Right hindlimb (tissue), 1 donor: ENCODE results near the gene PIGK.
A peak's percentile ranks its signal among the peaks of the same experiment; 100 is the strongest.

Experiments
- DNase-seq: peaks from one replicate; pipeline ENCODE4 v3.0.0-alpha.2; 2018

Gene PIGK

DNA sequence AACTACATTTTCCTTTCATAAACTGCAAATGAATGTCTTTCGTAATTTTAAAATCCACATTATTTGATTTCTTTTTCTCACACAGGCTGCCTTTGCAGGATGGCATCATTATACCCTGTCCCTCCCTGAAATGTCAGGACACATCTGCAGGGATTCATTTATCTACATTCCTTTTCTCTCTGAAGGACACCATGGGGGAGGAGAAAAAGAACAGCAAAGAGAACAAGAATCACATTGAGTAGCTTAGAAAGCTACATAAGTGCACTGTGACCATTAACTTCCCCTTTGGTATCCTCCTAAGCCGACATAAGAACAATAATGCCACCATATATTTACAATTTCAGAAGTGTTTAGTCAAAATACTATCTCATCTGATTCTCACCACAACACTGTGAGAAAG is 129.5 kb downstream of the PIGK start:
- no peak for DNase-seq

GRCh38 chr1:77085109-77085508 is 134.1 kb downstream of the PIGK start:
- DNase-seq: no peak

DNA sequence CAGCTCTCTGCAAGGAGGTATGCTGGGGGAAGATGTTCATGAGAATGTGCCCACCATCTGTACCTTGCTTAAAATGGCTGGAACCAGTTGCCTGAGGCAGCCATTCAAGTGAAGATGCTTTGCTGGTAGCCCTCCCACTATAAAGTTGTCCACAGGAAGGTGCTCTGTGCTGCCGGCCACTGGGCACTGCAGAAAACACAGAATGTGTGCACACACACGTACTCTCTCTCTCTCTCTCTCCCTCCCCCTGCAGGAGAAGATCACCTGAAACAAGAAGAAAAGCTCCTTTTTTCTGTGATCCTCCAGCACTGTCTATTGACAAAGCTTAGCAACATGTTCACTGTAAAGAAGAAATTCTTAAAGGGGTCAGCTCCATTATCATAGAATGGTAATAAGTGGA is 134.8 kb downstream of the PIGK start:
- DNase-seq: no peak

DNA sequence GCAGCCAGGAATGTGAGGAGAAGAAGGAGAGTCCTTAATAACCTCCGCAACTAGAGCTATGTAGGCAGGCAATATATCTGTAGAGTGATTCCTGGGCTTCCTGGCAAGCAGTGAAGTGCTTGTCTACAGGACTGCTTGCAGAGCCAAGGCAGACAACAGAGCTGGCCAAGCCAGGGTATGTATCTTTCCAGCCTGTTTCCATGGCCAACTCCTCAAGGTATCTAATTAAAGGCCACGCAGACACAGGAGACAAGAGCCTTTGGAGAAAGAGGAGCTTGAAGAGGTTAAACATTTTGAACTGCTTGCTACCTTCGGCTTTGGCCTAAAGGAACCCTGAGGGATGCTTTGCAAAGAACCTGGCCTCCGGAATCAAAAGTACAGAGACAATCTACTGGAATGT is 137.4 kb downstream of the PIGK start:
- peak; percentile 34 for DNase-seq

DNA sequence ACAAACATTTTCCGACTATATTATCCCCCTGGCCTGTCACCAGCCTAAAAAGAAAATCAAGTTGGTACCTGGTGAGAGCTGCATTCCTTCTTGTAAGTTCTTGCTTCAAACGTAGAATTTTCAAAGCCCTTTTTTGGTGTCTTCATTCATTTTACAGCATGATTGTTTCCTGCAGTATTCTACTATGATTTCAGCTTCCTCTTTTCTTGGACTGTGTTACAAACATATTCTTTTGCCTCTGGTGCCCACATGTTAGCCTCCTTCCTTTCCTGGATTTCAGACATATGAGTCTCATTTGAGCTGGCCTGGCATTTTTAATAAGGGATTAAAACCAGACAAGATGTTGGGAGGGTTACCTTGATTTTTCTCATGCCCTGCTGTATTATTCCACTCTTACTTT is 142.5 kb downstream of the PIGK start:
- DNase-seq: no peak

GRCh38 chr1:77068013-77068412 is 151.2 kb downstream of the PIGK start:
- no peak for DNase-seq

GRCh38 chr1:77065693-77066342 is 153.4 kb downstream of the PIGK start:
- no peak for DNase-seq

DNA sequence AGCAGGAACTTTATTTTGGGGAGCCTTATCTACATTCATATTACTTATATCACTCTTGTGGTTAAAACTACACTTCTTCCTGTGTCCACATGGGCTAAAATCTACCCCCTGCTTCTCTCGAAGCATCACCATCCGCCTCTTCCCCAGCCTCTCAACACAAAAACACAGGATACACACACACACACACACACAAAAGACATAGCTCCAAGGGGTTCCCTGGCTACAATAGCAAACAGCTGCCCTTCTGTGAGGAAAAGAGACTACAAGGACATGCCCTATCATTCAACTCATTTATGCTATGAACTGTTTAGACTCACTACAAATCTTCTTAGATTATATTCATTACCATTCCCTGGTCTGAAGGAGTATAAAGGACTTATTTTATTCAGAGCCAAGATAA is 155.0 kb downstream of the PIGK start:
- no peak for DNase-seq

GRCh38 chr1:77063118-77063517 is 156.1 kb downstream of the PIGK start:
- no peak for DNase-seq

- no peak for DNase-seq
These were observed 158.1 kb downstream of the PIGK start for GRCh38 chr1:77061162-77061561.

GRCh38 chr1:77060000-77060399 is 159.2 kb downstream of the PIGK start:
- no peak for DNase-seq

DNA sequence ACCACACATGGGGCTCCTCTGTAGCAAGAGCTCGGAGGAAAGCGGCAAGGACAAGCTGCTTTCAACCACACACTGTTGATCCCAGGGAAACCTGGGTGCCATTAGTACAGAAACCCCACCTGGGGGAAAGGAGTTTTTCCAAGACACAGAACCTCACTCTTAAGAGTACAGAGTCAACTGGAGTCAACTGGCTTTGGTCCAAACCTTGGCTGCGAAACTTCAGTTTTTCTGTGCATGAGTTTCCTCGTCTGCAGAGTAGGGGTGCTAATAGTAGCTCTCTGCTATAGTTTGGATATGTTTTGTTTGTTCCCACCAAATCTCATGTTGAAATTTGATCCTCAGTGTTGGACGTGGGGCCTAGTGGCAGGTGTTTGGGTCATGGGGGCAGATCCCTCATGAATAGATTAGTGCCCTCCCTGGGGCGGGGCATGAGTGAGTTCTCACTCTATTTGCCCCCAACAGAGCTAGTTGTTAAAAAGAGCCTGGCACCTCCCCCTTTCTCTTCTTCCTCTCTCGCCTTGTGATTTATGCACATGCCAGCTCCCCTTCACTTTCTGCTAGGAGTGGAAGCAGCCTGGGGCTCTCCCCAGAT is 161.1 kb downstream of the PIGK start:
- DNase-seq: no peak

- DNase-seq: no peak
These were observed 162.7 kb downstream of the PIGK start for GRCh38 chr1:77056525-77056924.

GRCh38 chr1:77051425-77051824 is 167.8 kb downstream of the PIGK start:
- DNase-seq: no peak

DNA sequence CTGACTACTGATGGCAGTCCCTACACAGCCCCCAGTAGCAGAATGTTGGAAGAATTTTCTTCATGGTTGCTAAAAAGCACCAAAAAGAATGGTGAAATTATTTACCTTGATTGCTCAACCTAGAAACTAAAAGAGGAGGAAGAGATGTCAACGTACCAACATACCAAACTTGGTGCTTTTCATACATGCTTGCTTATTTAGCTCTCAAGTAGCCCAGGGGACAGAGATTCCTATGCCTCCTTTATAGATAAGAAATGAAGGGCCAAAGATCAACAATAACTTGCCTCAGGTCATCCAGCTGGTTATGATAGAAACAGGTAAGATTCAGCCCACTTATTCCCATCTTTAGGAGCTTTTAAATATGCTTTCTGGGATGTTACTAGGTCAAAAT is 170.6 kb downstream of the PIGK start:
- DNase-seq: no peak

- no peak for DNase-seq
These were observed 171.1 kb downstream of the PIGK start for GRCh38 chr1:77047978-77048614.

DNA sequence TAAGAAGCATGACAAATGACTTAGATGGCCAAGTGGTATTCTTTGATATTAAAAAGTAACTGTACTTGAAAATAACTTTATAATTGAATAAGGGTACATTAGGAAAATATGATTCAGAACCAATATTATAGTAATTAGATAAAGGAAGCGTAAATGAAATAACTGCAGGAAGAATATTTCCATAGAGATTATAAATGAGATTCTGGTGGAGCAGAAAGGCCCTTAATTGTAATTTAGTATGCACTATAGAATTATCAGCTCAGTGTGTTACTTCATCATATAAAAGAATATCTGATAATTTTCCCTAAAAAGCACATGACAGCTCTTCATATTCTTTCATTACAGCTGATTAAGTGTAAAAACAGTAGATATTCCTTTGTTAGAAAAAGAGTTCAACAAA is 171.7 kb downstream of the PIGK start:
- DNase-seq: no peak

- DNase-seq: no peak
These were observed 174.9 kb downstream of the PIGK start for GRCh38 chr1:77044133-77044849.

DNA sequence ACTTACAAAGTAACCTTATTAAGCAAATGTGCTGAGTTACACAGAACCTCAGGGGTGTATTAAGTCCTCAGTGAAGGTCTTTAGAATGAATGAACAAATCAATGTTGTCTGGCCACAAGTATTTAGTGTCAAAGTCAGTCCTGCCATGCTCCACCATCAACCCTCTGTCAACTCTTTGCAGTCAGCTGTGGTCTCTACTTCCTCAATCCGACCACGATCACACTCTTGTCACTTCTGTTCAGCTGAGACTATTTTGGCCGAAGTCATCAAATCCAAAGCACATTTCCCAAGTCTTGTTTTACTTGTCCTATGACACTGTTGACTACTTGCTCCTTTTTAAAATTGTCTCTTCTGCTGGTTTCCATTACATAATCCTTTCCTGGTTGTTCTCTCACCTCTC is 178.4 kb downstream of the PIGK start:
- no peak for DNase-seq

GRCh38 chr1:77039739-77040138 is 179.5 kb downstream of the PIGK start:
- DNase-seq: no peak

- no peak for DNase-seq
These were observed 180.1 kb downstream of the PIGK start for GRCh38 chr1:77039111-77039510.
